Measurements from ENCODE around the gene XPA.

The XPA gene

GRCh38 chr9:97630591-97630990, 66.5 kb downstream of the XPA start:
- H3K79me1 ChIP-seq (ENCODE audit: low read length) = peaks cover 23% of the 10 kb centered on the region
- no peak overlapping the region for H3K27ac ChIP-seq (ENCODE audit: low read depth, low read length)
- no peak overlapping the region for H3K4me3 ChIP-seq (ENCODE audit: low read depth, low read length)
- H3K23ac ChIP-seq (ENCODE audit: low read length) = no peak overlapping the region
- no peak overlapping the region for H3K4me2 ChIP-seq (ENCODE audit: low read length)
- H3K14ac ChIP-seq (ENCODE audit: low read length) = no peak overlapping the region
- no peaks in the 10 kb centered on the region for H3K36me3 ChIP-seq (ENCODE audit: control insufficient read depth in 1 of 2, insufficient read depth in 2 of 2, low read length in 2 of 2)
- no peak overlapping the region for H3K18ac ChIP-seq (ENCODE audit: low read length)
- peaks cover 5 to 7% of the 10 kb centered on the region in 2 experiments for H3K4me1 ChIP-seq (ENCODE audit: control insufficient read depth in 1 of 2, insufficient read depth in 2 of 2, low read length in 2 of 2)
- H3K79me2 ChIP-seq (ENCODE audit: control insufficient read depth, insufficient read depth, low read length, poor library complexity) = peaks cover 17% of the 10 kb centered on the region
- H2AK5ac ChIP-seq (ENCODE audit: low read length) = no peak overlapping the region
- H2AFZ ChIP-seq (ENCODE audit: insufficient read depth, low read length, poor library complexity) = no peak overlapping the region
- H2BK12ac ChIP-seq (ENCODE audit: low read length) = no peak overlapping the region
- no peaks in the 10 kb centered on the region for H3K9me3 ChIP-seq (ENCODE audit: insufficient read depth, low read depth, low read length)
- no peak overlapping the region for H3K9ac ChIP-seq (ENCODE audit: low read length)
- no peak overlapping the region for H4K91ac ChIP-seq (ENCODE audit: low read depth, low read length)
- DNase-seq = no peak
- no peaks in the 10 kb centered on the region for H3K27me3 ChIP-seq (ENCODE audit: insufficient read depth, low read length)
- H4K8ac ChIP-seq (ENCODE audit: low read depth, low read length) = no peak overlapping the region
- H4K12ac ChIP-seq (ENCODE audit: low read depth, low read length) = no peak overlapping the region
- no peak overlapping the region for H2BK5ac ChIP-seq (ENCODE audit: low read depth, low read length, poor library complexity)
- no peak overlapping the region for H2BK120ac ChIP-seq (ENCODE audit: insufficient read depth, low read length, poor library complexity)
- no peak overlapping the region for H3K4ac ChIP-seq (ENCODE audit: low read depth, low read length)

GRCh38 chr9:97629156-97629555, 68.0 kb downstream of the XPA start:
- peaks cover 9% of the 10 kb centered on the region for H3K79me2 ChIP-seq (ENCODE audit: control insufficient read depth, insufficient read depth, low read length, poor library complexity)
- peaks cover 5% of the 10 kb centered on the region in 2 experiments for H3K4me1 ChIP-seq (ENCODE audit: control insufficient read depth in 1 of 2, insufficient read depth in 2 of 2, low read length in 2 of 2)
- H3K4me2 ChIP-seq (ENCODE audit: low read length) = no peak overlapping the region
- no peak overlapping the region for H3K4ac ChIP-seq (ENCODE audit: low read depth, low read length)
- H2BK12ac ChIP-seq (ENCODE audit: low read length) = no peak overlapping the region
- H3K9me3 ChIP-seq (ENCODE audit: insufficient read depth, low read depth, low read length) = no peaks in the 10 kb centered on the region
- no peak overlapping the region for H4K12ac ChIP-seq (ENCODE audit: low read depth, low read length)
- H2AFZ ChIP-seq (ENCODE audit: insufficient read depth, low read length, poor library complexity) = no peak overlapping the region
- no peak overlapping the region for H3K4me3 ChIP-seq (ENCODE audit: low read depth, low read length)
- H4K91ac ChIP-seq (ENCODE audit: low read depth, low read length) = no peak overlapping the region
- H3K14ac ChIP-seq (ENCODE audit: low read length) = no peak overlapping the region
- H2AK5ac ChIP-seq (ENCODE audit: low read length) = no peak overlapping the region
- no peak overlapping the region for H4K8ac ChIP-seq (ENCODE audit: low read depth, low read length)
- H3K79me1 ChIP-seq (ENCODE audit: low read length) = peaks cover 21% of the 10 kb centered on the region
- no peak overlapping the region for H3K18ac ChIP-seq (ENCODE audit: low read length)
- H2BK120ac ChIP-seq (ENCODE audit: insufficient read depth, low read length, poor library complexity) = no peak overlapping the region
- no peak for DNase-seq
- no peak overlapping the region for H3K27ac ChIP-seq (ENCODE audit: low read depth, low read length)
- no peaks in the 10 kb centered on the region for H3K27me3 ChIP-seq (ENCODE audit: insufficient read depth, low read length)
- no peak overlapping the region for H3K9ac ChIP-seq (ENCODE audit: low read length)
- no peak overlapping the region for H3K23ac ChIP-seq (ENCODE audit: low read length)
- peaks cover 0 to 3% of the 10 kb centered on the region in 2 experiments for H3K36me3 ChIP-seq (ENCODE audit: control insufficient read depth in 1 of 2, insufficient read depth in 2 of 2, low read length in 2 of 2)
- H2BK5ac ChIP-seq (ENCODE audit: low read depth, low read length, poor library complexity) = no peak overlapping the region

GRCh38 chr9:97628668-97629067, 68.5 kb downstream of the XPA start:
- no peaks in the 10 kb centered on the region for H3K27me3 ChIP-seq (ENCODE audit: insufficient read depth, low read length)
- no peak overlapping the region for H4K91ac ChIP-seq (ENCODE audit: low read depth, low read length)
- H4K12ac ChIP-seq (ENCODE audit: low read depth, low read length) = no peak overlapping the region
- no peak for DNase-seq
- no peak overlapping the region for H3K4ac ChIP-seq (ENCODE audit: low read depth, low read length)
- H3K14ac ChIP-seq (ENCODE audit: low read length) = no peak overlapping the region
- H3K4me3 ChIP-seq (ENCODE audit: low read depth, low read length) = no peak overlapping the region
- H2AK5ac ChIP-seq (ENCODE audit: low read length) = no peak overlapping the region
- no peak overlapping the region for H3K23ac ChIP-seq (ENCODE audit: low read length)
- peaks cover 4% of the 10 kb centered on the region for H3K79me2 ChIP-seq (ENCODE audit: control insufficient read depth, insufficient read depth, low read length, poor library complexity)
- H4K8ac ChIP-seq (ENCODE audit: low read depth, low read length) = no peak overlapping the region
- no peak overlapping the region for H3K4me2 ChIP-seq (ENCODE audit: low read length)
- H3K18ac ChIP-seq (ENCODE audit: low read length) = no peak overlapping the region
- no peak overlapping the region for H2BK5ac ChIP-seq (ENCODE audit: low read depth, low read length, poor library complexity)
- H3K9ac ChIP-seq (ENCODE audit: low read length) = no peak overlapping the region
- WGBS (ENCODE audit: extremely low coverage, insufficient coverage, insufficient read length) = no CpG with 5 or more reads among the region's 3 CpGs
- H2AFZ ChIP-seq (ENCODE audit: insufficient read depth, low read length, poor library complexity) = no peak overlapping the region
- H3K4me1 ChIP-seq (ENCODE audit: control insufficient read depth in 1 of 2, insufficient read depth in 2 of 2, low read length in 2 of 2) = peaks cover 5% of the 10 kb centered on the region in 2 experiments
- no peak overlapping the region for H2BK12ac ChIP-seq (ENCODE audit: low read length)
- H3K27ac ChIP-seq (ENCODE audit: low read depth, low read length) = no peak overlapping the region
- no peaks in the 10 kb centered on the region for H3K9me3 ChIP-seq (ENCODE audit: insufficient read depth, low read depth, low read length)
- H3K79me1 ChIP-seq (ENCODE audit: low read length) = peaks cover 16% of the 10 kb centered on the region
- no peak overlapping the region for H2BK120ac ChIP-seq (ENCODE audit: insufficient read depth, low read length, poor library complexity)
- peaks cover 0 to 7% of the 10 kb centered on the region in 2 experiments for H3K36me3 ChIP-seq (ENCODE audit: control insufficient read depth in 1 of 2, insufficient read depth in 2 of 2, low read length in 2 of 2)

GRCh38 chr9:97627624-97628023, 69.5 kb downstream of the XPA start:
- Histone ChIP-seq H2AFZ (ENCODE audit: insufficient read depth, low read length, poor library complexity) (no peak overlapping the region), H2BK120ac (ENCODE audit: insufficient read depth, low read length, poor library complexity) (no peak overlapping the region), H3K4ac (ENCODE audit: low read depth, low read length) (no peak overlapping the region), H3K36me3 (ENCODE audit: control insufficient read depth in 1 of 2, insufficient read depth in 2 of 2, low read length in 2 of 2) (peaks cover 2 to 8% of the 10 kb centered on the region in 2 experiments), H3K4me3 (ENCODE audit: low read depth, low read length) (no peak overlapping the region), H3K4me2 (ENCODE audit: low read length) (no peak overlapping the region), H3K23ac (ENCODE audit: low read length) (no peak overlapping the region), H3K14ac (ENCODE audit: low read length) (no peak overlapping the region), H4K91ac (ENCODE audit: low read depth, low read length) (no peak overlapping the region), H3K27me3 (ENCODE audit: insufficient read depth, low read length) (no peaks in the 10 kb centered on the region), H3K4me1 (ENCODE audit: control insufficient read depth in 1 of 2, insufficient read depth in 2 of 2, low read length in 2 of 2) (peaks cover 5% of the 10 kb centered on the region in 2 experiments), H4K12ac (ENCODE audit: low read depth, low read length) (no peak overlapping the region), H3K18ac (ENCODE audit: low read length) (no peak overlapping the region), H2BK12ac (ENCODE audit: low read length) (no peak overlapping the region), H3K27ac (ENCODE audit: low read depth, low read length) (no peak overlapping the region), H2BK5ac (ENCODE audit: low read depth, low read length, poor library complexity) (no peak overlapping the region), H4K8ac (ENCODE audit: low read depth, low read length) (no peak overlapping the region), H3K9me3 (ENCODE audit: insufficient read depth, low read depth, low read length) (no peaks in the 10 kb centered on the region), H2AK5ac (ENCODE audit: low read length) (no peak overlapping the region), H3K79me1 (ENCODE audit: low read length) (peaks cover 6% of the 10 kb centered on the region), H3K9ac (ENCODE audit: low read length) (no peak overlapping the region), H3K79me2 (ENCODE audit: control insufficient read depth, insufficient read depth, low read length, poor library complexity) (peaks cover 4% of the 10 kb centered on the region)
- no peak for DNase-seq
- no CpG with 5 or more reads among the region's 5 CpGs for WGBS (ENCODE audit: extremely low coverage, insufficient coverage, insufficient read length)

Measured in trophoblast cell (in vitro differentiated cells and primary cell).